PFSK-1 (cell line): ENCODE results near the gene ST8SIA4.

ENCODE experiments used
- POLR2AphosphoS5 ChIP-seq: IDR thresholded peaks from 2 replicates; pipeline ENCODE4 v1.6.1; 2012; ENCODE audit warnings: low read depth, mild to moderate bottlenecking, control low read depth, low read length, moderate library complexity
- REST ChIP-seq, 2 experiments: IDR thresholded peaks; 2 replicates each; pipeline versions ENCODE4 v1.6.1 to v1.8.0; 2011 to 2012; ENCODE audit warnings: low read depth in 2 of 2, low read length in 2 of 2, control low read depth in 1 of 2, inconsistent platforms in 1 of 2, mild to moderate bottlenecking in 1 of 2, moderate library complexity in 1 of 2; ENCODE audit not compliant: insufficient read depth in 1 of 2

GRCh38 chr5:100797861-100798260 lies 105.2 kb downstream of the ST8SIA4 start:
- TF ChIP-seq REST (IDR thresholded peaks at IDR 0.05; ENCODE audit: insufficient read depth in 1 of 2, low read depth in 2 of 2, low read length in 2 of 2): no peak
- TF ChIP-seq POLR2AphosphoS5: no peak
